ENCODE results near the gene PC. TPM values are rescaled to one million over a fixed set of nuclear protein-coding genes. Genes with fewer than 3 reads are reported as not detected.

The PC gene
- total RNA-seq, 4 donors from 2014 or later = 13.1 to 67.6 (median 32.1) TPM

- in situ Hi-C loops (cut with MboI; ENCODE audit: low sequenced_read_pairs in 4 of 4) = no loop called here
Measured at GRCh38 chr11:67002921-67003411, 44.8 kb upstream of the PC start.

GRCh38 chr11:67002297-67002913, 44.2 kb upstream of the PC start:
- in situ Hi-C loops (cut with MboI; ENCODE audit: low sequenced_read_pairs in 4 of 4) = no loop called here
- Histone ChIP-seq H3K27ac (no peak overlapping the region), H3K4me1 (no peaks in the 10 kb centered on the region), H3K27me3 (no peaks in the 10 kb centered on the region), H3K9me3 (no peaks in the 10 kb centered on the region), H3K36me3 (no peaks in the 10 kb centered on the region), H3K4me3 (no peak overlapping the region)
- intact Hi-C loops (cut with DNase I; ENCODE audit: low total_unique reads) = no loop called here
- ATAC-seq (no peak), DNase-seq (no peak)
- TF ChIP-seq CTCF (IDR thresholded peaks at IDR 0.05 in 4 of 5, conservative IDR thresholded peaks at IDR 0.05 in 1 of 5) (no peak), POLR2A (IDR thresholded peaks at IDR 0.05) (no peak)

More at GRCh38 chr11:67002921-67003411, 44.8 kb upstream of the PC start:
- no peak for DNase-seq
- TF ChIP-seq CTCF (IDR thresholded peaks at IDR 0.05 in 4 of 5, conservative IDR thresholded peaks at IDR 0.05 in 1 of 5) = no peak
- TF ChIP-seq POLR2A (IDR thresholded peaks at IDR 0.05) = no peak
- intact Hi-C loops (cut with DNase I; ENCODE audit: low total_unique reads) = no loop called here
- no peaks in the 10 kb centered on the region for H3K27me3 ChIP-seq
- ATAC-seq = no peak
- no peaks in the 10 kb centered on the region for H3K36me3 ChIP-seq
- H3K4me1 ChIP-seq = no peaks in the 10 kb centered on the region
- H3K9me3 ChIP-seq = no peaks in the 10 kb centered on the region
- H3K27ac ChIP-seq = no peak overlapping the region
- H3K4me3 ChIP-seq = no peak overlapping the region

- no peak overlapping the region for H3K27ac ChIP-seq
- TF ChIP-seq CTCF (IDR thresholded peaks at IDR 0.05 in 4 of 5, conservative IDR thresholded peaks at IDR 0.05 in 1 of 5) (no peak), POLR2A (IDR thresholded peaks at IDR 0.05) (no peak)
- no peak for ATAC-seq
- intact Hi-C loops (cut with DNase I; ENCODE audit: low total_unique reads) = no loop called here
- no peaks in the 10 kb centered on the region for H3K36me3 ChIP-seq
- H3K9me3 ChIP-seq = no peaks in the 10 kb centered on the region
- no peak overlapping the region for H3K4me3 ChIP-seq
- in situ Hi-C loops (cut with MboI; ENCODE audit: low sequenced_read_pairs in 4 of 4) = no loop called here
- no peaks in the 10 kb centered on the region for H3K27me3 ChIP-seq
- DNase-seq = no peak
- no peaks in the 10 kb centered on the region for H3K4me1 ChIP-seq
Measured at GRCh38 chr11:67001332-67001731, 43.1 kb upstream of the PC start.

GRCh38 chr11:66999555-66999954, 41.4 kb upstream of the PC start:
- no peak for ATAC-seq
- TF ChIP-seq POLR2A (IDR thresholded peaks at IDR 0.05) (no peak), CTCF (IDR thresholded peaks at IDR 0.05 in 4 of 5, conservative IDR thresholded peaks at IDR 0.05 in 1 of 5) (no peak)
- in situ Hi-C loops (cut with MboI; ENCODE audit: low sequenced_read_pairs in 4 of 4) = no loop called here

More at GRCh38 chr11:66999555-66999954, 41.4 kb upstream of the PC start:
- intact Hi-C loops (cut with DNase I; ENCODE audit: low total_unique reads) = no loop called here
- DNase-seq = no peak
- Histone ChIP-seq H3K36me3 (no peaks in the 10 kb centered on the region), H3K4me3 (no peak overlapping the region), H3K4me1 (no peaks in the 10 kb centered on the region), H3K9me3 (no peaks in the 10 kb centered on the region), H3K27ac (no peak overlapping the region), H3K27me3 (no peaks in the 10 kb centered on the region)

Data from gastrocnemius medialis (tissue), 4 donors.